Activated T-helper 1 cell treated with anti-CD3 and anti-CD28 coated beads, Interleukin-12 subunit alpha, Interleukin-12 subunit beta, Interleukin-2, Interleukin-4 antibody, amounts not matched to agents 30 ng/mL and 10 ng/mL and 1 ng/mL, durations not matched to agents 14 hours and 24 hours and 36 hours (primary cell): ENCODE results near the gene TESK2. TPM values are rescaled to one million over a fixed set of nuclear protein-coding genes. Genes with fewer than 3 reads are reported as not detected.
"Not testable (repeated sequence)": the region's sequence is repeated elsewhere in the genome, so short reads cannot be mapped to it uniquely, and the experiment has no call there.

ENCODE experiments used
- DNase-seq: peaks from one replicate; pipeline ENCODE4 v3.0.0; 2021; ENCODE audit warnings: low spot score
- H3K27ac Mint-ChIP-seq: one replicate; pipeline ENCODE4 v1.8.0; 2021; ENCODE audit warnings: mild to moderate bottlenecking, mixed read lengths
- H3K27me3 Mint-ChIP-seq: one replicate; pipeline ENCODE4 v1.8.0; 2022; ENCODE audit warnings: mild to moderate bottlenecking, moderate library complexity, mixed read lengths; ENCODE audit not compliant: insufficient read depth
- H3K36me3 Mint-ChIP-seq: one replicate; pipeline ENCODE4 v1.8.0; 2021; ENCODE audit warnings: low read depth, mixed read lengths
- H3K4me1 Mint-ChIP-seq: one replicate; pipeline ENCODE4 v1.8.0; 2021; ENCODE audit warnings: low read depth, mixed read lengths
- H3K4me3 Mint-ChIP-seq: one replicate; pipeline ENCODE4 v1.8.0; 2021; ENCODE audit warnings: mild to moderate bottlenecking, moderate library complexity, mixed read lengths
- H3K9me3 Mint-ChIP-seq: one replicate; pipeline ENCODE4 v1.8.0; 2021; ENCODE audit warnings: mixed read lengths
- intact Hi-C: fragments of 100-400 bp; cut with micrococcal nuclease; formaldehyde crosslinking; loops from one replicate; pipeline ENCODE4 v1.15.1; 2024
- total RNA-seq: library from RNA; stranded (reverse); gene quantifications from 2 replicates; pipeline ENCODE4 v1.2.3, GENCODE V29; 2022

TESK2 gene
- total RNA-seq, 1 donor from 2014 or later = 1.4 TPM

DNA sequence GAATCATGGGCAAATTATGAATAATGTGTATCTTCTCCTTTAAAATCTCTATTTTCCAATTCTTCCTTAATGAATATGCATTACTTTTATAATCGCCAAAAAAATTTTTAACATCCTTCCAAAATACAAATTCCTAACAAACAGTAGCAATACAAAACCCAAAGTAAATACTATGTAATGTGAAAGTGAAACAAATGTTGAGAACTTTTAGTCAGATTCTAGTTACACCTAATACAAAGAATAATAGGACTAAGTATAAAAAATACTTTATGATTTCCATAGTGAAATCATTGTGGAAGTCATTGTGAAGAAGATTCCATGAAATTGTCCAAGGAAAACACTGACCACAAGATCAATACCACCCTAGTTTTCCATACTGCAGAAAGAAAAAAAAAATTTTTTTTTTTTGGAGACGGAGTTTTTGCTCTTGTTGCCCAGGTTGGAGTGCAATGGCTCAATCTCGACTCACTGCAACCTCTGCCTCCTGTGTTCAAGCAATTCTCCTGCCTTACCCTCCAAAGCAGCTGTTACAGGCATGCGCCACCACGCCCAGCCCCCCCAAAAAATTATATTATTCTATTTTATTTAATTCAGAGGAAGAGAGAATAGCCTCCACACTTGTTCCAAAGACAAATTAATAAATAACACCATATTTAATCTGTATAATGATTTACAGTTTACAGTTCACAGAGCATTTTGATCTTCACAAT is 11.8 kb downstream of the TESK2 start:
- intact Hi-C loops = no loop called here
- no peak overlapping the region for H3K4me3 Mint-ChIP-seq

GRCh38 chr1:45478121-45478814 is 12.7 kb downstream of the TESK2 start:
- intact Hi-C loops = no loop called here
- H3K9me3 Mint-ChIP-seq = no peaks in the 10 kb centered on the region
- no peaks in the 10 kb centered on the region for H3K36me3 Mint-ChIP-seq
- no peaks in the 10 kb centered on the region for H3K27me3 Mint-ChIP-seq
- no peak for DNase-seq
- no peak overlapping the region for H3K4me3 Mint-ChIP-seq
- peaks cover 5% of the 10 kb centered on the region for H3K4me1 Mint-ChIP-seq
- no peak overlapping the region for H3K27ac Mint-ChIP-seq

More for the DNA sequence above, 11.8 kb downstream of the TESK2 start:
- H3K9me3 Mint-ChIP-seq = no peaks in the 10 kb centered on the region
- no peak overlapping the region for H3K27ac Mint-ChIP-seq
- H3K27me3 Mint-ChIP-seq = no peaks in the 10 kb centered on the region
- H3K4me1 Mint-ChIP-seq = peaks cover 5% of the 10 kb centered on the region
- H3K36me3 Mint-ChIP-seq = no peaks in the 10 kb centered on the region
- DNase-seq = no peak

GRCh38 chr1:45477646-45478045 is 13.3 kb downstream of the TESK2 start:
- intact Hi-C loops = no loop called here
- no peak overlapping the region for H3K4me3 Mint-ChIP-seq
- H3K27me3 Mint-ChIP-seq = no peaks in the 10 kb centered on the region
- H3K4me1 Mint-ChIP-seq = peaks cover 5% of the 10 kb centered on the region
- H3K9me3 Mint-ChIP-seq = no peaks in the 10 kb centered on the region
- no peak for DNase-seq
- no peaks in the 10 kb centered on the region for H3K36me3 Mint-ChIP-seq
- H3K27ac Mint-ChIP-seq = no peak overlapping the region

GRCh38 chr1:45474194-45474593 is 16.8 kb downstream of the TESK2 start:
- intact Hi-C loops, DNase-seq, H3K4me3 Mint-ChIP-seq, H3K9me3 Mint-ChIP-seq, H3K27me3 Mint-ChIP-seq, H3K27ac Mint-ChIP-seq, H3K36me3 Mint-ChIP-seq, H3K4me1 Mint-ChIP-seq: not testable (repeated sequence)

DNA sequence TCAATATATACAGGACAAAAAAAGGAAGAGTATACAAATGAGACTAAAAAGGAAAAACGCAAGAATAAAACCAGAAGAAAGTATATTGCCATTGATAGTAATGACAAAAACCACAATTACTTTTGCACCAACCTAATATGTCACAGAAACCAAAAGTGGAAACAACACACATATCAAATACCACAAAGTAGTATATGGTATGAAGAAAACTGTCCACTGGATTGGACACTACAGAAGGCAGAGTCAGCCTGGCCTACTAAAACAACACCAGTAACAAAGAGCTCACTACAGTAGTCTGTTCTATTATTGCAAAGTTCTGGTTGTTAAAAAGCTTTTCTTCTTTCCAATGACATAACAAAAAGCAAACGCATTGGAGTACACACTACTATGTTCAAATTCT is 17.7 kb downstream of the TESK2 start:
- DNase-seq = no peak
- Mint-ChIP-seq H3K27me3 (no peaks in the 10 kb centered on the region), H3K4me1 (no peaks in the 10 kb centered on the region), H3K27ac (no peak overlapping the region), H3K9me3 (no peaks in the 10 kb centered on the region), H3K4me3 (no peak overlapping the region), H3K36me3 (no peaks in the 10 kb centered on the region)
- intact Hi-C loops = no loop called here

DNA sequence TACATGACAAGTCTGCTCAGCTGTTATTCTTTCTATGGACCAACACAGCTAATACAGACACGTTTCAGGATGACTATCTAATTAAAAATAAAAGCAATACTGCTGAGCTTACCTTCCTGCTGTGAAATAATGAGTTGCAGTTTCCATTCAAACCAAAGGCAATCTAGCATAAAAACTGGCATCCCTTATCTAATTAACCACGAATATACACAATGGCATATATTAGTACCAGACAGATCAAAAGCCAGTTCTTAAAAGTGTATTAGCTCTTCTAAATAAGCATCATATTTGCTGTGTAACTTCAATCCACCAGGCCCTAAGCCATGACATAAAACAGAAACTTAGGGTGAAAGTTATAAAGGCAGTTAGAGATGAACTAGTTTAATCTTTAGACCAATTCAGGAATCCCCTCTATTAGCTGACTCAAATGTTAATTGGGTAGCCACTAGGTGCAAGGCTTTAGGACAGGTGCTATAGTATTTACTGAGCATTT is 20.6 kb downstream of the TESK2 start:
- no peaks in the 10 kb centered on the region for H3K36me3 Mint-ChIP-seq
- no peaks in the 10 kb centered on the region for H3K4me1 Mint-ChIP-seq
- DNase-seq = no peak
- H3K9me3 Mint-ChIP-seq = no peaks in the 10 kb centered on the region
- no peaks in the 10 kb centered on the region for H3K27me3 Mint-ChIP-seq
- H3K4me3 Mint-ChIP-seq = no peak overlapping the region
- intact Hi-C loops = no loop called here
- no peak overlapping the region for H3K27ac Mint-ChIP-seq

- H3K36me3 Mint-ChIP-seq, H3K9me3 Mint-ChIP-seq, DNase-seq, H3K4me1 Mint-ChIP-seq, H3K27ac Mint-ChIP-seq, H3K4me3 Mint-ChIP-seq, H3K27me3 Mint-ChIP-seq, intact Hi-C loops: not testable (repeated sequence)
Measured at GRCh38 chr1:45467353-45467752, 23.6 kb downstream of the TESK2 start.

DNA sequence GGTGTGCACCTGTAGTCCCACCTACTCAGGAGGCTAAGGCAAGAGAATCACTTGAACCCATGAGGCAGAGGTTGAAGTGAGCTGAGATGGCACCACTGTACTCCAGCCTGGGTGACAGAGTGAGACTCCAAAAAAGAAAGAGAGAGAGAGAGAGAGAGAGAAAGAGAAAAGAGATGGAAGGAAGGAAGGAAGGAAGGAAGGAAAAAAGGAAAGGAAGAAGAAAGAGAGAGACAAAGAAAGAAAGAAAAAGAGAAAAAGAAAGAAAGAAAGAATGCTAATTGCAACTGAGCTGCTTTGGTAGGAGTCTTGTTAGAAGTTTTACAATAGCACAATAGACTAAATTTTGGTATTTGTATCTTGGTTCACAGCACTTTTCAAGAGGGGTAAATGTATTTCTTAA is 25.7 kb downstream of the TESK2 start:
- Mint-ChIP-seq H3K36me3 (no peaks in the 10 kb centered on the region), H3K4me3 (no peak overlapping the region), H3K9me3 (no peaks in the 10 kb centered on the region), H3K27ac (no peak overlapping the region), H3K27me3 (no peaks in the 10 kb centered on the region), H3K4me1 (no peaks in the 10 kb centered on the region)
- intact Hi-C loops = no loop called here
- no peak for DNase-seq

GRCh38 chr1:45458894-45459293 is 32.1 kb downstream of the TESK2 start:
- Mint-ChIP-seq H3K9me3 (no peaks in the 10 kb centered on the region), H3K27ac (no peak overlapping the region), H3K4me1 (no peaks in the 10 kb centered on the region), H3K27me3 (no peaks in the 10 kb centered on the region), H3K36me3 (no peaks in the 10 kb centered on the region), H3K4me3 (no peak overlapping the region)
- intact Hi-C loops = no loop called here
- no peak for DNase-seq

DNA sequence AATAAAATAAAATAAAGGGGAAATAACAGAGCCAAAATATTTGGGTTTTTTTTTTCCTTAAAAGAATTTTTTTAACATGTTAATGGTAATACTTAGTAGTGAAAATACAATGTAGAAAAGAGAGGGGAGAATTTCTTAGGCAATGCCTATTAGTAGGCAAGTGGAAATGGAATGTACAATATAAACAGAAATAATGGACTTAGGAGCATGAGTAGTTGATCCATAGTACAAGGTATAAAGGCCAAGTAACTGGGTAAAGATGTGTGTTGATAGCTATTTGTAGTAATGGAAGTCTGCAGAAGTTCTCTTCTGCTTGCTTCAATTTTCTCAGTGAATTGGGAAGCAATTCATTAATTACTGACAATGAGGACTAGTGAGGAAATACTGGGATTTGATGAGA is 34.4 kb downstream of the TESK2 start:
- H3K9me3 Mint-ChIP-seq = no peaks in the 10 kb centered on the region
- H3K4me1 Mint-ChIP-seq = no peaks in the 10 kb centered on the region
- no peak for DNase-seq
- H3K27me3 Mint-ChIP-seq = no peaks in the 10 kb centered on the region
- no peak overlapping the region for H3K27ac Mint-ChIP-seq
- H3K36me3 Mint-ChIP-seq = no peaks in the 10 kb centered on the region
- H3K4me3 Mint-ChIP-seq = no peak overlapping the region
- intact Hi-C loops = no loop called here

DNA sequence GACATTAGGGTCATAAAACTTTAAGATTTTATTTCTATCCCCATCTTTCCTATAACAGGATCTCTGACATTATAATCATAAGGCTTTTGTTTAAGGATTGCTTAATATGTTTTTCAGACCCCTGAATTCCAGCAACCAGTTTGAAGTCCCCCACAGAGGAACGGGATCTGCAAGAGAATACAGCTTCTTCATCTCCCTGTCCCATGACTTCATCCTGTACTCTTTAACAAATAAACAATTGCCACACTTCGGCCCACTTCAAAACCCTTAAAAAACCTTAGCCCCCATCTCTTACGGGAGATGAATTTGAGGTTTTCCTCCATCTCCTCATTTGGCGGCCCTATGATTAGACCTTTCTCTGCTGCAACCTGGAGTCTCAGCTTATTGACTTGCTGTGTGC is 35.8 kb downstream of the TESK2 start:
- Mint-ChIP-seq H3K9me3 (no peaks in the 10 kb centered on the region), H3K27me3 (no peaks in the 10 kb centered on the region), H3K27ac (no peak overlapping the region), H3K36me3 (no peaks in the 10 kb centered on the region), H3K4me1 (no peaks in the 10 kb centered on the region), H3K4me3 (no peak overlapping the region)
- intact Hi-C loops = no loop called here
- no peak for DNase-seq

DNA sequence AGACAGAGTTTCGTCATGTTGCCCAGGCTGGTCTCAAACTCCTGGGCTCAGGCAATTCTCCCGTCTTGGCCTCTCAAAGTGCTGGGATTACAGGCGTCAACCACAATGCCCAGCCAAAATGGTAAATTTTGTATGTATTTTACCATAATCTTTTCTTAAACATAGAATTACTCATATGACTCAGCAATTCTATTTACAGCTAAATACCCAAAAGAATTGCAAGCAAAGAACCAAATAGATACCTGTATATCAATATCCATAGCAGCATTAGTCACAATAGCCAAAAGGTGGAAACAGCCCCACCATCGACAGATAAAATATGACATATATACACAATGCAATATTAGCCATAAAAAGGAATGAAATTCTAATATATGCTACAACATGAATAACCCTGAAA is 36.5 kb downstream of the TESK2 start:
- Mint-ChIP-seq H3K9me3 (no peaks in the 10 kb centered on the region), H3K4me1 (no peaks in the 10 kb centered on the region), H3K27me3 (no peaks in the 10 kb centered on the region), H3K36me3 (no peaks in the 10 kb centered on the region), H3K4me3 (no peak overlapping the region), H3K27ac (no peak overlapping the region)
- no peak for DNase-seq
- intact Hi-C loops = no loop called here

DNA sequence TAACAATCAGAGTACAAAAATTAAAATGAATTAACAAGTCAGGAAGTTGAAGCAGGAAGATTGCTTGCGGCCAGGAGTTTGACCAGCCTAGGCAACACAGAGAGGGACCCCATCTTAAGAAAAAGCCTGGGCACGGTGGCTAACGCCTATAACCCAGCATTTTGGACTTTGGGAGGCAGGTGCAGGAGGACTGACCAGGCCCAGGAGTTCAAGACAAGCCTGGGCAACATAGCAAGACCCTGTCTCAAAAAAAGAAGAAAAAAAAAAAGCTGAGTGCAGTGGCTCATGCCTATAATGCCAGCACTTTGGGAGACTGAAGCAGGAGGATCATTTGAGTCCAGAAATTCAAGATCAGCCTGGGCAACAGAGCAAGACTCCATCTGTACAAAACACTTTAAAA is 38.5 kb downstream of the TESK2 start:
- intact Hi-C loops = no loop called here
- H3K9me3 Mint-ChIP-seq = no peaks in the 10 kb centered on the region
- H3K36me3 Mint-ChIP-seq = no peaks in the 10 kb centered on the region
- H3K4me3 Mint-ChIP-seq = no peak overlapping the region
- DNase-seq = no peak
- H3K27ac Mint-ChIP-seq = no peak overlapping the region
- no peaks in the 10 kb centered on the region for H3K4me1 Mint-ChIP-seq
- H3K27me3 Mint-ChIP-seq = no peaks in the 10 kb centered on the region
